Prostate gland (tissue), 2 donors: ENCODE results near the gene TANC1.

Experiments used
- CTCF ChIP-seq, 4 experiments: fragments of 200-600 bp in 2 of 4; fragments of 450-650 bp in 2 of 4; sonication (generic) in 2 of 4; IDR thresholded peaks; 1 replicate in 3 of 4; 2 replicates in 1 of 4; pipeline ENCODE4 v1.5.1; 2016 to 2019; ENCODE audit warnings: antibody characterized with exemption in 4 of 4, mild to moderate bottlenecking in 2 of 4, moderate library complexity in 2 of 4
- POLR2AphosphoS5 ChIP-seq: sonication (generic); formaldehyde crosslinking; IDR thresholded peaks from one replicate; pipeline ENCODE4 v1.6.1; 2017; ENCODE audit warnings: antibody characterized with exemption

DNA sequence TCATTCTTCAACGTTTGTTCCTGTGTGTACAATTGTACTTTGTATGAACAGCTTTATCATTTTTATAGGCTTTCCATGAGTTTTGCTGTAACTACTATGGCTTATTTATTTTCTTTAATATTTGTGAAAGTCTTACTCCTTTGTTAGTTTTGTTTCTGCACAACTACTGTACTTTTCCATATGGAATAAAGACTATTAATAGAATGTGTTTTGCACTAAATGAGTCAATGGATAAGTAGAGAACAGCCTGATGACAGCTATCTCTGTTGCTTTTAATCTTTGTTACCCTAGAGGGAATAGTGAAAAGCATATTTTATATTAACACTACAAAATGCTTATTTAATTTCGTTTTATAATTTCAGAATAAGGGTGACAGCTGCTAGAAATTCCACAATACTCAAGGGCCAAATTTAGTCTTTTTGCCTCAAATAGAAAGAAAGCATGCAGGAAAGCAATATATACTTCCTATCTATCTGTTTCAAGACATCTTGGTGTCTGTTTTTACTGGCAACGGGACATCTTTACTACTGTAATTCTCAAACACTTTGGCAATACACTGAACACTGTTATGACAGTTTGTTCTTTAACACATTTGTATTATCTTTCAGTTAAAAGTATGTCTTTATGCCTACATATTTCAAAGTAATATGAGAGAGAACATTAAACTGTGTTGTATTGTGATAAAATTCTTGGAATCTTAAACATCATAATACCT lies 264.2 kb downstream of the TANC1 start:
- TF ChIP-seq CTCF (IDR thresholded peaks at IDR 0.05) (no peak), POLR2AphosphoS5 (no peak)
